TTC549 (cell line): ENCODE data around the gene GAB1.
A peak's percentile ranks its signal among the peaks of the same experiment; 100 is the strongest.

Experiments
- FAIRE-seq: peaks from 2 replicates; lab custom pipeline; 2012; peaks lifted over from hg19 to GRCh38; lab: Jason Lieb, UNC

The GAB1 gene

DNA sequence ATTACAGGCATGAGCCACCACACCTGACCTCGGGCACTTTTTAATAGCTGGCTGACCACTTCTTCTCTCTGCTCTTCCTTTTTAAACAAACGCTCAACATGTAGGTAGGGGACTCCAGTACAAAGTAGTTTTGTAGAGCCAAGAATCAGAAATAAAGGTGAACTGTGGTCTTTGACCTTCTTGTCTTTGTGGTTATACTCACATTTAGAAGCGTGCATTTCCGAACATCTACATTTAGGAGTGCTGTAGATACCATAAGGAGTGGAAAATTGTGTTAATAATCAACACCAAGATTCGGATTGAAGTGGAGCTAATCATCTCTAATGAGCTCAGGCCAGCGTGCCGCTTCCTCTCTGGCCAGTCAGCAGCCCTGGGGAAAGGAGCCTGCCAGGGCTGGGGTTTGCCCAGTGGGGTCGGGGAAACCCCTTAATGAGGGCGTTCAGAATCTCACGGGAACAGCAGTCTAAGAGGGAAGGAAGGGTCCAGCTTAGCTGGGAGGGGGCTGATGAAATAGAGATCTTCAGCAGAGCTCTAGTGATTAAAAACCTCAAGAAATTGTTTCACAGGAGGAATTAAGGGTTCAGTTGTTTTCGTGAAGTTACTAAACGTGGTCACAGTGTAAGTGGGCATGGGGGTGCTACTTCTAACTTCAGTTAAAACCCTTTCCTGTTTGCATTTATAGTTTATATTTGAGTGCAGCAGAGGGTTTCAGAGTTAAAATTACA is 81.2 kb downstream of the GAB1 start:
- no peak for FAIRE-seq

DNA sequence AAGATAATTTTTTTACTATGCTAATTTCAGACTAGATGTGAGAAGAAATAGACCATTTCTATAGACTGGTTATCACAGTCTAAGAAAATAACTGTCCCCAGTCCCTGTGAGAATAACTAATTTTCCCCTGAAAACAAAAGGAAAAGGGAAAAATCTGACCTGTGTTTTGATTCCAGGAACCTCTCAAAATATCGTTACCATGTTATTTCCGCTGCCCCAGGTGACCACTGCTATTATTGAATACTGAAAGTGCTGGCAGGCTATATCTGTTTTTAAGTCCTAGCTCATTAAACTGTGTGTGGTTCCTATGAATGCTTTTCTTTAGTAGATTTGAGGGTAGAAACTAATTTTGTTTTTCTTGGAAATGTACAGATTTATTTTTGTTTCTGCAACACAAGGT is 83.6 kb downstream of the GAB1 start:
- FAIRE-seq, result no peak

DNA sequence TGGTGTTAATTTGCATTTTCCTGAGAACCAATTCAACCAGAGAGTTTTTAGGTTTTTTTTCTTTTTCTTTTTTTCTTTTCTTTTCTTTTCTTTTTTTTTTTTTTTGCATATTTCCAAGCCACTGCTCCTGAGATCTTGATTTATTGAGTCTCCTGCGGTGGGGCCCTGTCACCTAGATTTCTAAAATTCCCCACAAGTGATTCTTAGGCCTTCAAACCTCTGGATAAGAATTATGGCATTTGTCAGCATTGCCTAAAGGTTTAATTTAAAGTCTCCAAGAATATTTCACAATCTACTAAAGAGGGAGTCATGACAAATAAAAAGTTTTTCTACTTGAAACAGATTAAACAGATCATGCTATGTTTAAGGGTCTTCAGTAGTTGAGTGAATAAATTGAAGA is 84.9 kb downstream of the GAB1 start:
- no peak for FAIRE-seq

- FAIRE-seq, result no peak
Measured at GRCh38 chr4:143424276-143424675, 87.6 kb downstream of the GAB1 start.

- FAIRE-seq, result no peak
Measured at GRCh38 chr4:143431526-143432257, 95.0 kb downstream of the GAB1 start.

DNA sequence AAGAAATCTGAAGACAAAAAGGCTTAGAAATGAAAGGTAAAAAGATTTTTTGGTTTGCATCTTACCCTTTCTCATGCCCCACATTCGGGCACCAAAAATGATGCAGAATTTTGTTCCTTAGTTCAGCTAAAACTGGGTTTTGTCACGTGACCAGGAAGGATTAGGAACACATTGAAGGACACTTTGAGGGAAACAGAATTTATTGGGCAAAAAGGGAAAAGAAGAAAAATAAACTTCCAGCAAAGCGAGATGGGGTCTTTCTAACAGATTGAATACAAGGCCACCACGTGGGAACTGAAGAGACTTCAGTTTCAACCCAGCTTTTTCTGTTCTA is 95.5 kb downstream of the GAB1 start:
- no peak for FAIRE-seq

DNA sequence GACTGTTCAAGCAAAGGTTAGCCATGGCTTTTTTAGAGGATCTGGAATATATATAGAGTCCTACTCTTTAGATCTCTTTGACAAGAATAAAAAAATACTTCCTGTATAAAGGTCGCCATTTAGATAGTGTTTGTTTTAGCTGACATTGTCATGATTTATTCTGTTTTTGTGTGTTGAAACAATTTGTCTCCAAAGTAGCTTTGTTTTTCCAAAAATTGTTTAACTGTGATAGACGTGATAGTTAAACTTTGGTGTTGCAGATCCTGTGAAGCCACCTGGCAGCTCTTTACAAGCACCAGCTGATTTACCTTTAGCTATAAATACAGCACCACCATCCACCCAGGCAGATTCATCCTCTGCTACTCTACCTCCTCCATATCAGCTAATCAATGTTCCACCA is 96.6 kb downstream of the GAB1 start:
- no peak for FAIRE-seq

DNA sequence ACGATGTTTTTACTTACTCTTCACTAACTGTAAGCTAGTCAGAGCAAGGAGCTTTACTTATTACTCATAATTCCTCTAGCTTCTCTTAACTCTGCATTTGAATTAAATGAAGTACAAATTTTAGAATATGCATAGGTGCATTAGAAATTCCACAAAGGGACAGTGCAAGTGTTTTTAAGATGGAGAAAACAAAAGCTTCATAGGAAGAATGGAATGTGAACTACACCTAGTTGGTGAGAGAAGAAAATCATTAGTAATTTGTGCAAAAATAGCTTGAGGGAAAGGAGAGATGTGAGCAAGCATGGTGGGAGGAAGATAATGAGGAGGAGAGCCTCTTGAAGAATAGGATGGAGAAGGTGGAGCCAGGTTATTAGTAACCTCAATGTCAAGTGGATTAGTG is 99.3 kb downstream of the GAB1 start:
- FAIRE-seq, result no peak

GRCh38 chr4:143437476-143437875 is 100.8 kb downstream of the GAB1 start:
- FAIRE-seq, result no peak

- FAIRE-seq, result no peak
Measured at GRCh38 chr4:143437937-143438336, 101.3 kb downstream of the GAB1 start.

GRCh38 chr4:143438710-143439109 is 102.0 kb downstream of the GAB1 start:
- no peak for FAIRE-seq

- no peak for FAIRE-seq
Measured at GRCh38 chr4:143441109-143441508, 104.4 kb downstream of the GAB1 start.

- FAIRE-seq, result no peak
Measured at GRCh38 chr4:143441678-143442077, 105.0 kb downstream of the GAB1 start.

DNA sequence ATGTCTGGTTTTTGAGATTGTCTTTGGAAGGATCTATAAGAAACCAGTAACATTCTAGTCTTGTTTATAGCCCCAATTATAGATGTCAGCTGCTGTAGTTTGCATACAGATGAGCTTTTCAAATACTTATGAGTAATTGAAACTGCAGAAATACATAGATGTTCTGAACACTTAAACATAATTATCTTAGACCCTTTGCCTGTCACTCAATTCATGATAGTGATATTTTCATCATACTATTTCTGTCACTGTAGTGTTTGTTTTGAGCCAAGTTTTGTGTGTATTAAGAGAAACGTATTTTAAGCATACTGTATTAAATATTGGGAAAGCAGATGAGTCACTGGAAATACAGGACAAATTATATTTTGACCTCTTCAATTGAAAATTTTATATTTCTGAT is 107.1 kb downstream of the GAB1 start:
- FAIRE-seq, result no peak

DNA sequence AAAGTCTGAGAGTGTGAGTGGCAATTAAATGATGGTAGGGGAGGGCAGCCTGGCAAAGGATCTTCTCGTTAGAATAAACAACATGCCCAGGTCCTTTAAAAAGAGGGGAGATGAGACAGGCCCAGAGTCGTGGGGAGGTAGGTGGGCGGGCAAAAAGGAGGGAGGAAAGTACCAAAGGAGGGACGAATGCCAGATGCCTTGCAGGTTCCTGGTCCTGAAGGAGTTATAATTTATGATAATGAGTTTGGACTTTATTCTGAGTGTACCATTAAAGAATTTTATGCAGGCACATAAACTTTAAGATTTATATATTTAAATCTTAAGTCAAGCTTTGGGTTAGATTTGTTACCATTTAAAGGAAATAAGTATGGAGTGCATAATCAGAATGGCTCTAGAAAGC is 114.5 kb downstream of the GAB1 start:
- no peak for FAIRE-seq

GRCh38 chr4:143455211-143455610 is 118.5 kb downstream of the GAB1 start:
- FAIRE-seq, result no peak

DNA sequence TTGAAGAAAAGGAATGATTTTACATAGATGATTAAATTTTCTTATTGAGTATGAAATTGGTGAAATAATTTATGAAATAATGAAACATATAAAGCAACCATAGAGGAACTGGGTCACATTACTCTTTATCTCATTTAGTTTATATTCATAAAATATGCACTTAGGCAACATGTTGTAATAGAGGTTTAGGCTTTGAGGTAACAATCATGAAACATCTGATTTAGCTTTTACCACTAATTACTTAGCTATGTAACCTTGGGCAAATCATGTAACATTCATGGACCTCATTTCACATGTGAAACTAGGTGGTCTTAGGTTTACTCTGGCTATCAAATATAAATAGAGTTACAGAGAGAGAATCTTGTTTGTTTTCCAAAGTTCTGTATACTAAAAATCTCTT is 122.3 kb downstream of the GAB1 start:
- FAIRE-seq, result no peak

GRCh38 chr4:143473334-143474126 is 136.9 kb downstream of the GAB1 start:
- FAIRE-seq, result no peak

DNA sequence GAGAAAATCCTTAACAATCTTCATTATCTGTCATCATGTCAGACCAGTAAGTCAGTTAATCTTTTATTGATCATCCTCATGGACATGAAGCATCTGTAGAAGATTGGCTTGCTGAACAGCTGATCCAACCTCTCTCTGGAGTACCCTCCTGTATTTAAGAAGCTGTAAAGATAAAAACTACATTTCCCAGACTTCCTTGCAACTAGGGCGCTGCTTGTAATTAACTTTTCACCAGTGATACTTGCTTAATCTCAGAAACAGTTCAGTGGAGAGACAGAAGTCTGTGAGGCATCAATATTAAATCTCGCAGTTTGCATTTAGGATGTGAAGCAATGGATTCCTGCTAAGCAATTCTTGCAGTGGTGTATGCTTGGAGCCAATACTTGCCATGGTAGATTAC is 140.8 kb downstream of the GAB1 start:
- FAIRE-seq, result no peak

GRCh38 chr4:143481361-143481760 is 144.7 kb downstream of the GAB1 start:
- FAIRE-seq, result no peak

- FAIRE-seq, result peak; percentile 83
Measured at GRCh38 chr4:143482840-143483239, 146.2 kb downstream of the GAB1 start.

DNA sequence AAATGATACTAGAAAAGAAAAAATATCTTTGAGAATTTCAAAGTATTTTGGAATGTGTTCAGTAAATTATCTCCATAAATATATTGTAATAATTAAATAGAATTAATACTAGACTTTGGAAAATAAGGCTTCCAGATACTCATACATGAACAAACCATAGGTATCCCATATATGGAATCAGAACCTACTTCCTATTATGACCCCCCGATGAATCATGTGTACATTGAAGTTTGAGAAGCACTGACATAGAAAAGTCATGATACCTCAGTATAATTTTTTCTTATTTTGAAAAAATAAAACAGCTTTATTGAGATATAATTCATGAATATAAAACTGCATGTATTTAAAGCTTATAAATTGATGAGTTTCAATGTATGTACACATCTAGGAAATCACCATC is 149.6 kb downstream of the GAB1 start:
- no peak for FAIRE-seq

GRCh38 chr4:143488687-143489086 is 152.0 kb downstream of the GAB1 start:
- FAIRE-seq, result no peak
